ENCODE results near the gene NFIC.

GRCh38 chr19:3513229-3514140, 147.1 kb downstream of the NFIC start:
- TF ChIP-seq RFX5 (IDR thresholded peaks at IDR 0.05; ENCODE audit: low read depth, low read length) (no peak), CTCF (conservative IDR thresholded peaks at IDR 0.05; ENCODE audit: low read depth, low read length) (no peak), RCOR1 (IDR thresholded peaks at IDR 0.05; ENCODE audit: insufficient replicate concordance, low read length) (no peak), POLR2A (IDR thresholded peaks at IDR 0.05; ENCODE audit: low read depth, low read length) (no peak), BHLHE40 (IDR thresholded peaks at IDR 0.05; ENCODE audit: low read depth, low read length) (no peak), SMC3 (IDR thresholded peaks at IDR 0.05; ENCODE audit: low read depth, low read length) (no peak), CEBPB (IDR thresholded peaks at IDR 0.05; ENCODE audit: low read depth, low read length) (no peak), MAZ (IDR thresholded peaks at IDR 0.05; ENCODE audit: borderline replicate concordance, low read depth, low read length) (no peak), MXI1 (IDR thresholded peaks at IDR 0.05; ENCODE audit: borderline replicate concordance, low read depth, low read length) (no peak), RAD21 (IDR thresholded peaks at IDR 0.05; ENCODE audit: low read length) (no peak), ELK1 (IDR thresholded peaks at IDR 0.05; ENCODE audit: borderline replicate concordance, low read depth, low read length) (no peak)
